ENCODE results near the gene CLPTM1L.

Gene CLPTM1L

DNA sequence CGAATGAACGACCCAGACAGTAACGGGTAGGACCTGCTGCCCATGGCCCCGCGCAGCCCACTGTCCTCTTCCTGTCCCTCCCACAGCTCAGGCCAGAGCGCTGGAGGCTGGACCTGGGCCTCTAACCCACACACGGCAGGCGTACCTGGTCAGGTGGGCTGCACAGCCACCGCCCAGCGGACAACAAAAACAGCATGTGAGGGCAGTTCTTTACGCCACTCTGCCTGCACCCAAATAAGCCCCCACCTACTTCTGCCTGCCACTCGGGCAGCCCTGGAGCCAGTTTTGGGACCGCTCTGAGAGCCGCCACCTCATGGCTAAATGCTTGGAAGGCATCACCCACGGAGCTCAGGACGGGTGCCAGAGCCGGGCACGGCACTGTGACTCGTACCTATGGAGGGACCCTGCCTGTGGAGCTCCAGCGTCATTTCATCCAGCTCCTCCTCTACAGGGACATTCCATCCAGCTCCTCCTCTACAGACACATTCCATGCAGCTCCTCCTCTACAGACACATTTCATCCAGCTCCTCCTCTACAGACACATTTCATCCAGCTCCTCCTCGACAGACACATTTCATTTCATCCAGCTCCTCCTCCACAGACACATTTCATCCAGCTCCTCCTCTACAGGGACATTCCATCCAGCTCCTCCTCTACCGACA lies 18.9 kb downstream of the CLPTM1L start:
- no peak for DNase-seq (ENCODE audit: low read depth)

GRCh38 chr5:1325191-1325741 lies 19.6 kb downstream of the CLPTM1L start:
- no peak for DNase-seq (ENCODE audit: low read depth)

- no peak for DNase-seq (ENCODE audit: low read depth)
These were observed 20.1 kb downstream of the CLPTM1L start for GRCh38 chr5:1324719-1325190.

GRCh38 chr5:1324301-1324700 lies 20.6 kb downstream of the CLPTM1L start:
- DNase-seq (ENCODE audit: low read depth) = no peak

GRCh38 chr5:1323803-1324173 lies 21.1 kb downstream of the CLPTM1L start:
- no peak for DNase-seq (ENCODE audit: low read depth)

DNA sequence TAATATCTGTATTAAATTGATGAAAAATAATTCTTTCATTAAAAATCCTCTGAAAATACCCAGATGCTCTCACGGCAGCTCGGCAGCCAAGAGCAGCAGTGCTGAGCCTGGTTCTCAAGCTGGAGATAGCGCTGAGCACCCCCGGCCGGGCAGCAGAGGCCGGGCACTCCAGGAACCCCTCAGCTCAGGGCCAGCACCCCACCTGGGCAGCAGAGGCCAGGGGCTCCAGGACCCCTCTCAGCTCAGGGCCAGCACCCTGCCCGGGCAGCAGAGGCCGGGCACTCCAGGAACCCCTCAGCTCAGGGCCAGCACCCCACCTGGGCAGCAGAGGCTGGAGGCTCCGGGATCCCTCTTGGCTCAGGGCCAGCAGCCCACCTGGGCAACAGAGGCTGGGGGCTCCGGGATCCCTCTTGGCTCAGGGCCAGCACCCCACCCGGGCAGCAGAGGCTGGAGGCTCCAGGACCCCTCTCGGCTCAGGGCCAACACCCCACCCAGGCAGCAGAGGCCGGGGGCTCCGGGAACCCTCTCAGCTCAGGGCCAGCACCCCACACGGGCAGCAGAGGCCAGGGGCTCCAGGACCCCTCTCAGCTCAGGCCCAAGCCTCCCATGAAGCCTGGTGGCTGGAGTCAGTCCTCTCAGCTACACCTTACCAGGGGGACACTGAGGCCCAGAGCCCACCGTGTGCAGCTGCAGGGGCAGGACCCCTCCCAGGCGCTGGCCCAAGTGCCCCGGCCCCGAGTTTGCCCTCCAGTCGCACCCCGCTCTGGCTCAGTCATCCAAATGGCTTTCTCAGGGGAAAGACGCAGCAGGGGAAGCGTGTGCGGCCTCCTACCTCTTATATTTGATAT lies 21.7 kb downstream of the CLPTM1L start:
- no peak for DNase-seq (ENCODE audit: low read depth)

- DNase-seq (ENCODE audit: low read depth) = no peak
These were observed 22.6 kb downstream of the CLPTM1L start for GRCh38 chr5:1322036-1322900.

GRCh38 chr5:1321576-1321975 lies 23.3 kb downstream of the CLPTM1L start:
- DNase-seq (ENCODE audit: low read depth) = no peak

DNA sequence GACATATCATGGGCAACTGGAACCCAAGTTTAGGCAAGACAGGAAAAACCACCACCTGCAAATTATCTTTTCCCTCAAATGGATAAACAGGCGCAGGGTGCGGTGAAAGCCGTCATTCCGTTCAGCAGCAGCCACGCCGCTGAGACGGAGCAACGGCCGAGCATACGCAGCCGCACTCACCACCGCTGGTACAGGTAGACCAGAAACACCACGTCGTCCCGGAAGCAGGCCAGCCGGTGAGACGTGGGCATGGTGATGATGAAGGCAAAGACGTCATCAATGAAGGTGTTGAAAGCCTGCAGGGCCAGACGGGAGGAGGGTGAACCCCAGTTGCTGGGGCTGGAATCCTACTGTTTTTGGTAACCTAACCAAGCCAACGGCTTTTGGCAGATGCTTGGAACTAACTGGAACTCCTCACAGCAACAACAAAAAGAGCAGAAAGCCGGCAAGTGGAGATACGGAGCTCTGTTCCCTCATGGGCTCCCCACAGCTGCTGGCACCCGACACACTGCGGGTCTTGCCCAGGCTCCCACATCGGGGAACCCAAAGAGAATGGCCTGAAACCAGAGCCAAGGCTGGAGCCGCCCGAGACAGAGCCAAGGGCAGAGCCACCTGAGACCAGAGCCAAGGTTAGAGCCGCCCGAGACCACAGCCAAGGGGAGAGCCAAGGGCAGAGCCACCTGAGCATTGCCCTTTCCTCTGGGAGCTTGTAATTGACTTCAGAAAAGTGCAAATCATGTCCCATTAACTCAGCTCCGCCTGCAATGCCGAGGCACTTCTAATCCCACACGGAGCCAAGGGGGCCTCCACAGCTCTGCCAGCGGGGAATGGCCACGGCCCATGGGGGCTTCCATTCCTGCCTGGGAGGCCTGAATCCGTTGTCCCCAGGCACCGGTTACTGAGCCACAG lies 24.2 kb downstream of the CLPTM1L start:
- DNase-seq (ENCODE audit: low read depth) = no peak

DNA sequence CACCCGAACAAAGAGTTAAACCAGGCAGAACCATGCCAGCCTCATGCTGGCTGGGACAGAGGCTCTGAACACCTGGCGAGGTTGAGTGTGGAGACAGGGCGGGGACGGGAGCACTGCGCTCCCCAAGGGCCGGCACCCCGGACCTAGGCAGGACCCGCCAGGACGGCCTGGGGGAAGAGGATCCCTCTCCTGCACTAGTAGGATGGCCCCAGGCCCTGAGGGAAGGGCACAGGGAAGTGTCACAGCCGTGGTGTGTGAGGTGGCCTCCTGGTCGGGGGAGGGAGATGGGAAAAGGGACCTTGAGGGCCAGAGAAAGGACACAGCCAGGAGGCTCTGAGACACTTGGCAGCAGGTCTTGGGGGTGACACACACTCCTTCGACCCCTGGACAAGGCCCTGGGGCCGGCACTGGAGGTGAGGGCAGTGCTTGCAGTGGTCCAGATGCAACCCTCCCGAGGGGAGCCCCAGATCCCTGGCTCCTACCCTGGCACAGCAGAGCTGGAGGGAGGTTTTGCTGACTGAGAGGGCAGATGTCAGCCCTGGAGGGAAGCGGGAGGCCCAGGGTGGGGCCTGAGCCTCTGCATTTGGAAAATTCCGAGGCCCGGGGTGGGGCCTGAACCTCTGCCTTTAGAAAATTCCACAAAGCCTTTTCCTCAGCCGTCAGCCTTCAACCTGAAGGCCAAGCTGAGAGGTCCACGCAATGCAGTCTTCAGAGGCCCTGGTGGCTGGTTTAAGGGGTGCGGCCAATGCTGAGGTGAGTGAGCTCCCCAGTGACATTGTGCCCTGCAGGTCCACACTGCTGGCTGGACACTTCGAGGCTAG lies 25.3 kb downstream of the CLPTM1L start:
- DNase-seq (ENCODE audit: low read depth) = no peak

DNA sequence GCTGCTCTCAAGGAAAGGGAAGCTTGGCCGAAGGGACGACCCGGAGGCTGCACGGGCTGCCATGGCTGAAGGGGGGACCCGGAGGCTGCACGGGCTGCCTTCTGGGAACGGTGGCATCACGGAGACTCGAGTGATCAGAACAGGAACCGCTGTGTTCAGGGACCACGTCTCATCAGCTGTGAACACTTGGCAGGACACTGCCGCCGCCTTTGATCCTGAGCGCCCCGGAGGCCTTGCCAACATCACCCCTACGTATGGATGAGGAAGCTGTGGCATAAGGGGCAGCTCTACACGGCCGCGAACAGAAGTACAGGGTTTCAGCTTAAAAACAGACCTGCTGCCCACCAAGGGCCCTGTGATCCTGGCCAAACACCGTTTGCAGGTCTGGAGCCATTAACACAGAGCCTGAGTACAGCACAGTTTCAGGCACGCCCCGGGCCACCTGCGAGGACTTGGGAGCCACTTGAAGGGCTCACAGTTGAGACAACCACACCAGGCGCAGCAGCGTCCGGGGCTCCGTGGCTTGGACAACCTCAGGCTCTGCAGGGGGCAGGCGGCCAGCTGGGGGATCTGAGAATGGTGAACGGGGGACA lies 26.1 kb downstream of the CLPTM1L start:
- no peak for DNase-seq (ENCODE audit: low read depth)

DNA sequence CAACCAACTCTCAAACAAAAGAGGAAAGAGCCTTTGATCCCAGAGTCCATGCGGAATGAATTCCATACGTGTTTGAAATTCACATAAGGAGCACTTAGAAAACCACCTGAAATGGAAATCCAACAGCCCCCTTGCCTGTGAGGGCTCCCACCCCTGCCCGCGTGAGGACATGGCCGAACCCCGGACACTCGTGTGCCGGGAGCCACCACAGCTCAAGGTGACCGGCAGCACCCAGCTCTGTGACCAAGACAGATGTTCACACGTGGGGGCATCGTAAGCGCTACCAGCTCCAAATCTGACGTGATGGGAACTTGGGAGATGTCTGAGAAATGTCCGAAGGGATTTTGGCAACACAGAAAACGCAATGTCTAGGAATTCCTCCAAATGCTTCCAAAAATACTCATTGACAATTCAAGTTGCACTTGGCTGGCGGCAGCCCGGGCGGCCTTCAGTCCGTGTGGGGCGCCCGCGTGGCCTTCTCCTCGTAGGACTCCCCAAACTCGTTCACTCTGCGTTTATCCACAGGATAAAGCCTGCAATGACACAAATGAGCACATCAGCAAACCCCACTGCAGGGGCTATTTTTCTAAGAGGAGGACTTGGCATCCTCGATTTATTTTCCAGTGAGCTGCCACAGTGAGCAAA lies 26.9 kb downstream of the CLPTM1L start:
- no peak for DNase-seq (ENCODE audit: low read depth)

DNA sequence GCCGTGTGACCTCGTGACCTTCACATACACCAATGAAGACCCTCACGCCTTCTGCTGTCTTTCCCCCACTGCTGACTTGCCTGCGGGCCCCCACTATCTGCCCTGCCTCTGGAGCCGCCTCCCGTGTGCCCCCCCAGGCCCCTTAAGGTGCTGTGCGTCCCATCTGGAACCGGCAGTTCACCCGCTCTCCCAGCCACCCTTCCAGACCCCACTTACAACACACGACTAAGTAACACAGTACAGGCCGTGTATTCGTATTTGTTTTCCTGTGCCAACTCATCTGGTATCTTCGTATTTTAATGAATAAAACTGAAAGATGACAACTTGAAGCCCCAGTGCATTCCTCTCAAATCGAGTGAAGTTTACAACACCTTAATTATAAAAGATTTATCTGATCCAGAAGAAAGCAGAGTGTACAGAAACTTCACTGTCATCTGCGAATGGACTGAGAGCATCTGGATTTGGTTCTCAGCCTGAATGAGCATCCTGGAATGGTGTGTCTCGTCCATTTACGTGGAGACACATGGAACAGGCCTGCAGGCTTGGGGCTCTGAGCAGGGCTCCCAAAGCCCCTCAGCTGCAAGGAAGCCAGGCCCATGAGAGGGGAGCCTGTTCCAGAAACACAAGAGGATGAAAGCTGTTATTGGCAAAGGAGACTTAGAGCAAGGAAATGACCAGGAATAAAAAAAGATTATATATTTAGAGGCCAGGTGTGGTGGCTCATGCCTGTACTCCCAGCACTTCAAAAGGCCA lies 28.1 kb downstream of the CLPTM1L start:
- no peak for DNase-seq (ENCODE audit: low read depth)

DNA sequence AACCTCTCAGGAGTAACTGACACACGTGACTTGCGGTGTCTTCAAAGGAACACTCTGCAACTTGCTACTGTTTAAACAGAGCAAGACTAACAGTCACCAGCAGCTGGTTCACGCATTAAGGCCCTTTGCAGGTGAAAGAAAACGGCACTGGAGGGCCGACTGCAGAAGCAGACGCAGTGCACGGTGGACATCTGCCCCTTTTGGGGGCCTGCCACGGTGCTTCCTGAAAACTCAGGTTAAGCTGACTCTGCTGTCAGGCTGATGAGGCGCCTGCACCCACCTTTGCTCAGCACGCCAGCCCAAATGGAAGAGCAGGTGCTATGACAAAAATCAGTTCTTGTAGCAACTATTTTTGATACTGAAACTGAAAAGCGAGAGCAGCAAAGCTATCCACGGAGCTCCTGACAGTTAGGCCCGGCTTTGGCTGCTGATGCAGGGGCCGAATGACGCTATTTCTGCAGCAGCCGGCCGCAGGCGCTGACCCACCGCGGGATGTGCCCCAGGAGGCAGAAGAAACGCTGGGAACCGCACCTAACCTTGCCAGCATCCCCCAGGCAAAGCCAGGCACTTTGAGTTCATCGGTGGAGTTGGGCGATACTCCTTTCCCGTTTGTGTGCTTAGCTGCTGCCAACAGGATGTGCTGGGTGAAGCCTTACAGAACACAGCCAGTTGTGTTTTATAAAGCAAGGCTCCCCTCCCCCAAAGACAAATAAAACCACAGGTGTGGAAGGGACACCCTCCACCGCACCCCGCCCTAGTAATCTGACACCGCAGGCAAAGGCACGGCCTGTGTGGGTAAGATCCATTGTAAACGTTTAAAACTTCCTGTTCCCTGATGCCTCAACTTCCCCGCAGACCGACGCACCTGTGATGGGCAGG lies 29.0 kb downstream of the CLPTM1L start:
- peak; percentile 36 for DNase-seq (ENCODE audit: low read depth)

GRCh38 chr5:1315018-1315708 lies 29.7 kb downstream of the CLPTM1L start:
- no peak for DNase-seq (ENCODE audit: low read depth)

DNA sequence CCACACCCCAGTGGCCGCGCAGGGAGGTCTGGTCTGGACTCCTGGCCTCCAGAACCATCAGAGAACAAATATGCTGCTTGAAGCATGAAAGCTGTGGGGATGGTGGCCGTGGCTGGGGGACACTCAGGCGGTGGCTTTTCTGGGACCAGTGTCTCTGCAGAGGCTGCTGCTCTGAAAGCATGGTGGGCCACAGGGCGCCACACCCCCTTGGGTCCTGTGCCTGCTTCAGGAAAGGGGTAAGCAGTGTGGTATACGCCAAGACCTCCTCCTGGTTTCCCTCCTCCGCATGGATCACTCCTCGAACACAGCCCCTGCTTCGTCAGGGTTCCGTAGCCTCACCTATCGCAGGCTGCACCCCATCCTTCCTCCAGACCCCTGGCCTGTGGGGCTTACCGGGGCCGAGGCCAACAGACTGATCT lies 30.3 kb downstream of the CLPTM1L start:
- no peak for DNase-seq (ENCODE audit: low read depth)

Data from activated T-cell treated with anti-CD3 and anti-CD28 coated beads for 48 hours (primary cell).